Hematopoietic multipotent progenitor cell treated with erythropoietin and hydrocortisone succinate and interleukin-3 and kit ligand, for 4 days (in vitro differentiated cells): ENCODE data around the gene FAM25C.
"Not testable (repeated sequence)": the region's sequence is repeated elsewhere in the genome, so short reads cannot be mapped to it uniquely, and the experiment has no call there.

Source experiments
- DNase-seq: peaks from one replicate; pipeline ENCODE4 v3.0.0-alpha.2; 2015

FAM25C gene

DNA sequence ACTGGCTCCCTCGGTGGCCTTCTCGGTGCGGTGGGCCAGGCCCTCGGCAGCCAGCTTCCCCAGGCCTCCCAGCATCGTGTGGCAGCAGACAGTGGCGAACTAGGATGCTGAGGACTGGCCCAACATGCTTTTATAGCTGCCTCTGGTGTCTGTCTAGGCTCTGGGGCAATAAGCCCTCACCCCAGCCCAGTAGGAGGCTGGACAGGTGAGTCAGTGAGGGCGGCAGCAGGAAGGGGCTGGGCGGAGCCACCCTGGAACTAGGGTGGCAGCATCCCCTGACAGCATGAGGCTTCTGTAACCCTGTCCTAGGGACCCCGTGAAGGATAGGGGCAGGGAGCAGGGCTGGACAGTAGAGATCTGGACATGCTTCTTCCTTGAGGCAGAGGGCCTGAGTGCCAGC lies at the start of gene FAM25C:
FAM25C (minus strand) TSS at position 101 of the 400 bp plus-strand sequence; CDS start at position 75, 26 bp downstream.
- DNase-seq = not testable (repeated sequence)

- not testable (repeated sequence) for DNase-seq
These were observed 45.0 kb upstream of the FAM25C start for GRCh38 chr10:48044557-48044956.

DNA sequence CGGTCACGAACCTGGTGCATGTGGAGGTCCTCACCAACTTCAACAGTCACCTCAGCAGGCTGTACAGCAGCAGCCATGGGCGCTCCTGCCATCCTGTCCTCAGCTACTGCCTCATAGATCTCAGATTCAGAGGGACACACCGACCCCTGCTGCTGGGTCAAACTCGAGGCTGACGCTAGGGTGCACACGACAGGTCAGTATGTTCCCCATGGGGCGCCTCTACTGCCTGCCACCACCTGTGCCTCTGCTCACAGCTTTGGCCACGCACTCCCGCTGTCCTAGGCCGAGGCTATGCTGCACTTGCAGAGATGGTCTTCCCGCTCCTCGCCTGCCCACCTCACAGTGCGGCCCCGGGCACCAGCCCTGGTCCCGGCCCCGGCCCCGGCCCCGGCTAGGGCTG lies 31.8 kb upstream of the FAM25C start:
- DNase-seq = not testable (repeated sequence)

DNA sequence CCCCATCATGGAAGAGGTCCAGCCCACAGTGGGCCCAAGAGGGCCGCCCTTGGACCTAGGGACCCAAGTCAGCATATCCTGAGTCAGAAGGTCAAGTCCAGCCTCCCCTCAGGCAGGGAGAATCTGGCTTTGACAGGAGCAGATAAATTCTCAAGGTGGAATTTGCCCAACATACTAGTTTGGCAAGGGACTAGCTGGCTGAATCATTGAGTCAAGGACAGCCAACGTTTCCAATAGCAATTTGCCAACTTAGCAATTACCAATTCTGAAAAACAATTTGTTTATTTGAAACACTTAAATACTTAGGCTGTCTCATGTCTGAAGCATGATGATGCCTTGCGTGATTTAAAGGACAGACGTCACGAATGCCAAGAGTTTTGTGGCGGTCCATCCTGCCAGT lies 2.7 kb upstream of the FAM25C start:
- DNase-seq = not testable (repeated sequence)

GRCh38 chr10:47994045-47994444 lies 5.5 kb downstream of the FAM25C start:
- DNase-seq = peak; percentile 11

GRCh38 chr10:47992560-47992959 lies 7.0 kb downstream of the FAM25C start:
- DNase-seq = not testable (repeated sequence)

GRCh38 chr10:47991706-47992105 lies 7.9 kb downstream of the FAM25C start:
- not testable (repeated sequence) for DNase-seq

DNA sequence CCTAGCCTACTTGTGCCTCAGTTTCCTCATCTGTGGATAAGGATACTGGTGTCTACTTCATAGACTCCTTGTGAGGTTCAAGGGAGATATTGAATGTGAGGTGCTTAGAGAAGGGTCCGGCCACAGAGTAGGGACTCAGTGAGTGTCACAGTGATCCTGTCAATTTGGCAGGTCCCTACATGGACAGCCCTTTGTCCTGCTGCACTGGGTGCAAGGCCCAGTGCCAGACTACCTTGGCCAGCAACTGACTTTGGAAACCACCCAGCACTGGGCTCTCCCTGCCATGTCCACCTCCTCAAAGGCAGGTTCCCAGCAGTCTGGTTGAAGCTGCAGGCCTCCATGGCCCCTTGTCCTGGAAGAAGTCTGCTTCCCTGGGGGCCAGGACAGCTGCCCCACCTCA lies 9.5 kb downstream of the FAM25C start:
- not testable (repeated sequence) for DNase-seq

- DNase-seq = not testable (repeated sequence)
These were observed 10.0 kb downstream of the FAM25C start for GRCh38 chr10:47989542-47989950.

- DNase-seq = not testable (repeated sequence)
These were observed 10.7 kb downstream of the FAM25C start for GRCh38 chr10:47988718-47989541.

DNA sequence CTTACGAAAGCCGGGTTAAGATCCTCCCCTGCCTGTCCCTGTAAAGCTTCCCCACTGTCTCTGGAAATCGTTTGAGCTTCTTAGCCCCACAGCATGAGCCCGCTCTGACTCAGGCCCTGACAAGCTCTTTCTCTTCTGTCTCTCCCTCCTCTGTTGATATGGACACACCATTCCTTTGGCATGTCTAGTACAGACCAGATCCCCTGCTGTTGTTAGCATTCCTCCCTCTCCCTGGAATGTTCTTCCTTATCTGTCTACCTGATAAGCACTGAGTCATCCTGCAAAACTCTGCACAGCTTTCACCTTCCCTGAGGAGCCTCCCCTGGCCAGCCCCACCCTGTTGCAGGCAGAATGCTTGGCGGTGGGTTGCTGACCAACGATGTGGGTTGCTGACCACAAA lies 11.6 kb downstream of the FAM25C start:
- DNase-seq = not testable (repeated sequence)

DNA sequence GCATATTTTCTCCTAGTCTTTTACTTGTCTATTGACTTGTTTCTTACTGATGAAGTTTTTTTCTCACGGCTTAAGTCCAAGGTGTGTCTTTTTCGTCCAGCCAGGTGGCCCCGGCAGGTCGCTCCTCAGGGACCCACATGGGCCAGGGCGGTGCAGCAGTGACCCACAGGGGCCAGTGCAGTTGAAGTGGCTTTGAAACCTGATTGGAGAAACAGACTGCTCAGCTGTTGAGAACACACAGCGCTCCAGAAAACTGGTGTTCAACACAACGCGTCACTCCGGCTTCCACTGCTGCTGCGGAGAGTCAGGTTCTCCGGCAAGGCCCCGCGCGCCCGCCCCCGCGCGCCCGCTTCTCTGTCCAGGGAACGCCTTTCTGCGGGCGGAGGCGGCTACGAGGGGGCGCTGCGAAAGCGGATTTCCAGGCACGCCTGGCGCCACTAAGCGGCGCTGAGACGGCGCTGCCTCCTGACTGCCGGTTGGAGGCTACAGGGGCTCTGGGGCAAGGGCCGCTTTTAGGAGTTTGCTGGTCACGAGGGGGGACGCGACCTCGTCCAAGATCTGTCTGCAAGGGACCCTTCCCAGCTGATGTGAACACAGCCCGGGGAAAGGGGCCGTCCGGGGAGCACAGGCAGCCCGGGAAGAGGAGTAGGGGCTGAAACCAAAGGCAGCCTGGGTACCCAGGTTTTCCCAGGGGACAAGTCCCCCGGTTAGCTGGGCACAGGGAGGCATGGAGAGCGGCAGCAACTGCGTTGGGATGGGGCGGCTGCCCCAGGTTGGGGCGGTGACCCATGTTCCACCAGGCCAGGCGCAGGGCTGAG lies 13.0 kb downstream of the FAM25C start:
- DNase-seq = not testable (repeated sequence)

GRCh38 chr10:47975409-47975808 lies 24.2 kb downstream of the FAM25C start:
- peak; percentile 4 for DNase-seq

DNA sequence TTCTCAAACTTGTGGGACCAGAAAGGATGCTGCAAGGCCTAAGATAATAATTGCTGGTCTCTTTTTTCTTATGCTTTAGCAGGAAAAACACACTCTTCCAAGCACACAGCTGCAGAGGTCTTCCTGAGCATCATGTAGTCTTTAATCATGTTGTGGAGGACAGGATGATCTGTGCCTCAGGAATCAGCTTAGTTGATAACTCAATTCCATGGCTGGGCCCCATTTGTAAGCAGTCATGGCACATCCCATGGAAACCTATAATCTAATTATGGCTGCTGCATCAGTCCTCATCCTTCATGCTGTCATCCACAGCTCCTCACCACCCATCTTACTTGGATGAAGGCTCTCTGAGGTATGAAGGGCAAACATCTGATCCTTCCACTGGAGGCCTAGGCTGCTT lies 26.5 kb downstream of the FAM25C start:
- not testable (repeated sequence) for DNase-seq

- not testable (repeated sequence) for DNase-seq
These were observed 27.5 kb downstream of the FAM25C start for GRCh38 chr10:47972077-47972476.

DNA sequence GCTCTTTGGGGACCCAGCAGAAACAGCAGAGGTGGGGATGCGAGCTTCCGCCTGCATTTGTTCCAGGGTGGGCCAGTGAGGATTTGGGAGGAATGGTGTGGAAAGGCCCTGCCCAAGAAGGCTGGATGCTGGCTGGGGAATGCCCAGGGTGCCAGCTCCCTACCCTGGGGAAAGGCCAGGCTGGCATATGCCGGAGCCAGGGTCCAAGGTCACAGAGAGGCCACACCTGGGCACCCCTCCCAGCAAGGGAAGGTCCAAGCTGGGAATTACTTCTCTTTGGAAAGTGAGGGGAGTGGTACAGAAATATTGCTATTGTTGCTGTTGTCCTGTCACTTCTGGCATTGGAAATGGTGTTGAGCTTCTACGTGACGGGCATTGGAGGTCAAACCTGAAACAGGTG lies 28.0 kb downstream of the FAM25C start:
- not testable (repeated sequence) for DNase-seq

DNA sequence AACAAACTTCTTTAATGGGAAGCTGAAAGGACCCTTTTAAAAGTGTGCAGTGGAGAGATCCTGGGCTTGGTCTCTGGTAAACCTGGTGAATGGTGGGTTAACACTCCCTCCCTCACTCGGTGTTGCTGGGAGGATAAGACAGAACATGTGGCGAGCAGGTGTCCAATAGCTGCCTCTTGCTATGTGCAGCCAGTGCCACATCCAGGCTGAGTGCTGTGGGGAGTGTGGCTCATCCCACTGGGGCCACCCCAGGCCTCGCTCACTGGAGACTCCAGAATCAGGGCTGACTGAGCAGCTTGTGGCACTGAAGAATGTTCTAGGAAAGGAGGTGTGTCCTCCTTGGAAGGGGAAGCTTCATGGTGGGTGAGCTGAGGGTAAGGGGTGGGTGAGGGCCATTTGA lies 29.5 kb downstream of the FAM25C start:
- not testable (repeated sequence) for DNase-seq

GRCh38 chr10:47968988-47969387 lies 30.6 kb downstream of the FAM25C start:
- DNase-seq = not testable (repeated sequence)

DNA sequence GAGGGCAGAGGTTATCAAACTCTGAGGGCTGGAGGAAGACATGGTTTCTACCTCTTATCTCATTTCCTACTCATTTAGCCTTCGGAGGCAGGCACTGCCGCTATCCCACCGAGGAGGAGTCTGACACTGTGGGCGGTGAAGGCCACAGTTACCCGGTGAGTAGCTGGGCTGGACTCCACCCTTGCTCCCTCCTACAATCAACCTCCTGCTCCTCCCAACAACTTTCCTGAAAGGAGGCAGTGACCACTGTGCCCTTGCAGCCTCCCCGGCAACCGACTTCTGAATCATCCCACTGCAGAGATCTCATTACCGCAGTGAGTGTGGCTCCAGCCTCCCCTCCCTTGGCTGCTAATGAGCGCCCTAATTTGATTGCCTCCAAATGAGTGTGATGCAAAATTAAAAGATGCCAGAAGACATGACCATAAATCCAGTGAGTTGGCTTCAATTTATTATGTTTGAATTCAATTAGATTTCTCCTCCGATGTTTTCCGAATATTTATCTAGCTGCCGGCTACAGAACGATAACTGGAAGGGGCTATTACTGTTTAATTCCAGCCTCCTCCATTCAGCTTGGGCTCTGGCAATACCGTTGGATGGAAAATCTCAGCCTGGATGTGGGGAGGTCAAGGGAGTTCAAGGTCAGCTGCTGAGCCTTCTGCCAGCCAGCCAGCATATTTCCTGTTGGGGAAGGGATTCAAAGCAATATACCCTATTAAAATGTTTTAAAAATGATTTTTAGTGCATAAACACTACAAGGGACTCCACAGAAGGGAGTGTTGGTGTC lies 35.1 kb downstream of the FAM25C start:
- not testable (repeated sequence) for DNase-seq

DNA sequence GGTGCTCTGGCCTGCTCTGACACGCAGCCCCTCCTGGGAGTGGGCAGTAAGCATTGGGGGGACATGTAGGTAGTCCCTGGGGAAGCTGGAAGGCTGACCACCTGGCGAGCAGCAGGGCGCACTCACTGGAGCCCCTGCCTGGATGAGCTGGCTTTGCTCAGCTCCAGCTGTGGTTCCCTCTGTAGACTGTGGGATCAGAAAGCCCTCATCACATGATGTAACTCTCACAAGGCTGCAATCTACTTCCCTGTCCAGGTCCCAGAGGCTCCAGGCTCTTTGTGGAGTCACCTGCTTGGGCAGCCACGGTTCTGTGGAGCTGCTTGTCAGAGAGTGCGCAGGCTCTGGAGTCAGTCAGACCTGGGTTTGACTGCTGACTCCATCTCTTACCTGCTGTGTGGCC lies 36.8 kb downstream of the FAM25C start:
- not testable (repeated sequence) for DNase-seq

DNA sequence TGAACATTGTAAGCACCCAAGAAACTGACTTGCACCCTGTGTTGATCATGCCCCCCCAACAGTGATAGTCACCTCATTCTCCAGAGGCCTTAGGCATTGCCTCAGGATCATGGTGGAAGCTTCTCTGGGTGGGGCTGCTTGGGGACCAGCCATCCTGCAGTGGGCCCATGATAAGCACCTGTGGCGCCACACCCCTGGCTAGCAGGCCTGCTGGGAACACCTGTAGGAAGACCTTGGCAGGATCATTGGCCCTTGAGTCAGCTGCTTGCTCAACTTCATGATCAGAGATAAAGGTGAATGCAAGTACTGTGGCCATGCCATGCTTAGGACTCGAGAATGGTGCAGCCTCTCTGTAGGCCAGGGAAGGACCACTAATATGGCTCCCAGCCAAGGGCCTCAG lies 38.9 kb downstream of the FAM25C start:
- DNase-seq = not testable (repeated sequence)

DNA sequence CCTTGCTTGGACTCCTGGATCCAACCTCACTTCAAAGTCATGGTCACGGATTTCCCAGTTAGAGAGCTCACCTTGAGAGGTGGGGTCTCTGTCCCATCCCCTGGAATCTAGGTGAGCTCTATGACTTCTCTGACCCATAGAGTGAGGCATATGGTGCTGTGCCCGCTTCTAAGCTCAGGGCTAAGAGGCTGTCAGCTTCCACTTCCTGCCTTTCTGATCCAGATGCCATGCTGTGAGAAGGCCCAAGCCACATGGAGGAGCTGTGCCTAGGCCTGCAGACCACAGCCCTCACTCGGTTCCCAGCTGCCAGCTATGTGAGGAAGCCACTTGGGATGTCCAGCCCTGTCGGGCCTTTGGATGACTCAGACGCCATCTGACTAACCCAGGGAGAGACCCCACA lies 39.9 kb downstream of the FAM25C start:
- not testable (repeated sequence) for DNase-seq

GRCh38 chr10:47957158-47957557 lies 42.4 kb downstream of the FAM25C start:
- DNase-seq = not testable (repeated sequence)
